Endothelial cell (in vitro differentiated cells): ENCODE measurements around the gene HIVEP2. TPM values are rescaled to one million over a fixed set of nuclear protein-coding genes. Genes with fewer than 3 reads are reported as not detected.
A peak's percentile ranks its signal among the peaks of the same experiment; 100 is the strongest.

Experiments
- DNase-seq: peaks from one replicate; pipeline ENCODE4 v3.0.0; 2021; ENCODE audit warnings: low spot score
- H3K27ac Mint-ChIP-seq: one replicate; pipeline ENCODE4 v1.8.0; 2021; ENCODE audit warnings: mixed read lengths, inconsistent platforms; ENCODE audit not compliant: unreplicated experiment
- H3K27me3 Mint-ChIP-seq: one replicate; pipeline ENCODE4 v1.8.0; 2021; ENCODE audit warnings: mild to moderate bottlenecking, moderate library complexity, mixed read lengths, inconsistent platforms; ENCODE audit not compliant: unreplicated experiment
- H3K36me3 Mint-ChIP-seq: one replicate; pipeline ENCODE4 v1.8.0; 2021; ENCODE audit warnings: mild to moderate bottlenecking, low read depth, mixed read lengths, inconsistent platforms; ENCODE audit not compliant: unreplicated experiment
- H3K4me1 Mint-ChIP-seq: one replicate; pipeline ENCODE4 v1.8.0; 2021; ENCODE audit warnings: mild to moderate bottlenecking, mixed read lengths, inconsistent platforms; ENCODE audit not compliant: unreplicated experiment
- H3K4me3 Mint-ChIP-seq: one replicate; pipeline ENCODE4 v1.8.0; 2021; ENCODE audit warnings: mild to moderate bottlenecking, mixed read lengths, inconsistent platforms; ENCODE audit not compliant: unreplicated experiment
- H3K9me3 Mint-ChIP-seq: one replicate; pipeline ENCODE4 v1.8.0; 2021; ENCODE audit warnings: mixed read lengths, inconsistent platforms; ENCODE audit not compliant: unreplicated experiment
- total RNA-seq: library from RNA; stranded (reverse); fragmentation: NEBNext Ultra II Directional; extraction: Animal tissue kit (Norgen Biotek cat#: 25700); gene quantifications from one replicate; pipeline ENCODE4 v1.2.1, GENCODE V29; 2021; ENCODE audit not compliant: unreplicated experiment
- TF ChIP-seq, protein P1 (sequence below): fragments of 200-600 bp; sonication (generic); IDR thresholded peaks from one replicate; pipeline ENCODE4 v1.5.0; 2021; ENCODE audit warnings: antibody characterized with exemption; ENCODE audit not compliant: unreplicated experiment

The HIVEP2 gene
- total RNA-seq, 1 donor from 2014 or later: 15.6 TPM

GRCh38 chr6:142925575-142926110, 19.3 kb downstream of the HIVEP2 start:
- DNase-seq: no peak
- Mint-ChIP-seq H3K4me3 (peak overlapping the region; percentile 38), H3K27ac (peak overlapping the region; percentile 50), H3K9me3 (no peaks in the 10 kb centered on the region), H3K4me1 (peaks cover 27% of the 10 kb centered on the region), H3K27me3 (peaks cover 4% of the 10 kb centered on the region), H3K36me3 (peaks cover 3% of the 10 kb centered on the region)
- TF ChIP-seq, protein P1, sequence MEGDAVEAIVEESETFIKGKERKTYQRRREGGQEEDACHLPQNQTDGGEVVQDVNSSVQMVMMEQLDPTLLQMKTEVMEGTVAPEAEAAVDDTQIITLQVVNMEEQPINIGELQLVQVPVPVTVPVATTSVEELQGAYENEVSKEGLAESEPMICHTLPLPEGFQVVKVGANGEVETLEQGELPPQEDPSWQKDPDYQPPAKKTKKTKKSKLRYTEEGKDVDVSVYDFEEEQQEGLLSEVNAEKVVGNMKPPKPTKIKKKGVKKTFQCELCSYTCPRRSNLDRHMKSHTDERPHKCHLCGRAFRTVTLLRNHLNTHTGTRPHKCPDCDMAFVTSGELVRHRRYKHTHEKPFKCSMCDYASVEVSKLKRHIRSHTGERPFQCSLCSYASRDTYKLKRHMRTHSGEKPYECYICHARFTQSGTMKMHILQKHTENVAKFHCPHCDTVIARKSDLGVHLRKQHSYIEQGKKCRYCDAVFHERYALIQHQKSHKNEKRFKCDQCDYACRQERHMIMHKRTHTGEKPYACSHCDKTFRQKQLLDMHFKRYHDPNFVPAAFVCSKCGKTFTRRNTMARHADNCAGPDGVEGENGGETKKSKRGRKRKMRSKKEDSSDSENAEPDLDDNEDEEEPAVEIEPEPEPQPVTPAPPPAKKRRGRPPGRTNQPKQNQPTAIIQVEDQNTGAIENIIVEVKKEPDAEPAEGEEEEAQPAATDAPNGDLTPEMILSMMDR: no peak

DNA sequence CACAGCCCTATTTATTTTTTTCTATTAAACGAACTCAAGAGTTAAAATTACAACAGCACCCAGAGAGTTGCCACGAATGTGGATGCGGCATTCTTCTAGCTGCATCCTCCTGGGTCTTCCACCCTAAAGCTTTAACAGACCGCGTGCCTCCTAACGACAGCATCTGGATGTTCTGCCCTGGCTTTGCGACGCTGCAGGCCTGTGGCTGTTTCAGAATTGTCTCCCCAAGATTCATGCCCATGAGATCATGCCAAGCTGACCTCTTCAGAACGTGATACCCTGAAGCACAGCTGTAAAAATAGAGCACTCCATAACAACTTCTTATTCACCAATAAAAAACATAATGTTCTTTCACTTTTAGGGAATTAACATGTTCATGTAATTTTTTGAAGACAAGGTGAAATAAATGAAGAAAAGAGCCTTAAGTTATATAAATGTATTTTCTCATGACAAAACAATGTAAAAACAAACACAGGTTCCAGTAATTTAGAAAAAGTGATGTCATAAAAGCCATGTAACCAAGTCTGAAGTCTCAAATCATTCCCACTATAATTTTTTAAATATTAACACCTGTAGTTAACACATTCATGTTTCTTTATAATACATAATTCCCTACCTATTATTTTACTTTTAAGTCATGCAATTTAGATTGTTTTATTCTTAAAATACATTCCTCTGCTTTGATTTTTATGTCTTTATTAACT, 26.5 kb downstream of the HIVEP2 start:
- no peak overlapping the region for H3K4me3 Mint-ChIP-seq
- no peaks in the 10 kb centered on the region for H3K4me1 Mint-ChIP-seq
- H3K9me3 Mint-ChIP-seq: no peaks in the 10 kb centered on the region
- TF ChIP-seq, protein P1: no peak
- no peak overlapping the region for H3K27ac Mint-ChIP-seq
- DNase-seq: no peak
- peaks cover 5% of the 10 kb centered on the region for H3K36me3 Mint-ChIP-seq
- H3K27me3 Mint-ChIP-seq: peaks cover 3% of the 10 kb centered on the region

GRCh38 chr6:142916881-142917280, 28.1 kb downstream of the HIVEP2 start:
- H3K4me3 Mint-ChIP-seq: no peak overlapping the region
- H3K27me3 Mint-ChIP-seq: peaks cover 3% of the 10 kb centered on the region
- DNase-seq: no peak
- H3K27ac Mint-ChIP-seq: no peak overlapping the region
- TF ChIP-seq, protein P1: no peak
- H3K9me3 Mint-ChIP-seq: no peaks in the 10 kb centered on the region
- peaks cover 2% of the 10 kb centered on the region for H3K4me1 Mint-ChIP-seq
- peaks cover 19% of the 10 kb centered on the region for H3K36me3 Mint-ChIP-seq

DNA sequence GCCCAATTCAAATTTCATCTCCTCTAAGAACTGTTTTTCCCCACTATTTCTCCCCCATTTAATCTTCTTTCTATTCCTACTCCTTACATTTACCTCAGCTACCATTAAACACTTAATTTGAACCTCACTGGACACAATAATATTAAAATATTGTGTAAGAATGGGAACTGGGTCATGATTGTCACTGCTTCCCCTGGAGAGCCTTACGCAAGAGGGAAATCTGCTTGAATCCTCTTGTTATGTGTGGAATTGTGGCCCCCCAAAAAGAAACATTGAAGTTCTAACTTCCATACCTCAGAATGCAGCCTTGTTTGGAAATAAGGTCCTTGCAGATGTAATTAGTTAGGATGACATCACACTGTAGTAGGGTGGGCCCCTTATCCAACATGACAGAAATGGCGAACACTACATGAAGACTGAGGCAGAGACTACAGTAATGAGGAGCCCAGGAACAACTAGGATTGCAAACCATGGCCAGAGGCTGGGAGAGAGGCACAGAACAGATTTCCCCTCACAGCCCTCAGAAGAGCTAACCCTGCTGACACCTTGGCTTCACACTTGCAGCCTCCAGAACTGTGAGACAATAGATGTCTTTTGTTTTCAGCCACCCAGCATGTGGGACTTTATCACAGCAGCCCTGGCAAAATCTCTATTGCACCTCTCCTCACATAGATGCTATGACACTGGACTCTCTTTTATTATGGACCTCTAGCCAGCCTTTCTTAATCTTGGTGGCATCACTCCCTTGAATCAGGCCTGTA, 29.9 kb downstream of the HIVEP2 start:
- H3K27ac Mint-ChIP-seq: no peak overlapping the region

More for the DNA sequence above, 29.9 kb downstream of the HIVEP2 start:
- Mint-ChIP-seq H3K36me3 (peaks cover 19% of the 10 kb centered on the region), H3K27me3 (peaks cover 3% of the 10 kb centered on the region), H3K4me3 (no peak overlapping the region), H3K9me3 (no peaks in the 10 kb centered on the region), H3K4me1 (peaks cover 2% of the 10 kb centered on the region)
- TF ChIP-seq, protein P1: no peak
- DNase-seq: no peak
